Activated naive CD4-positive, alpha-beta T cell treated with anti-CD3 and anti-CD28 coated beads, Interleukin-2, amount 10 ng/mL, durations not matched to agents 7 days and 5 days (primary cell): ENCODE data around the gene LRRC40.
"Not testable (repeated sequence)": the region's sequence is repeated elsewhere in the genome, so short reads cannot be mapped to it uniquely, and the experiment has no call there.

Experiments
- CTCF ChIA-PET: fragments of 350-600 bp; sonication (Branson Sonifier 250); formaldehyde crosslinking; loops from one replicate; lab custom pipeline; 2021; ENCODE audit warnings: antibody characterized with exemption; lab: Charles Lee
- DNase-seq: peaks from one replicate; pipeline ENCODE4 v3.0.0-alpha.2; 2020
- H3K27ac Mint-ChIP-seq: one replicate; pipeline ENCODE4 v1.8.0; 2021; ENCODE audit warnings: mild to moderate bottlenecking, moderate library complexity, mixed read lengths
- H3K27me3 Mint-ChIP-seq: one replicate; pipeline ENCODE4 v1.8.0; 2021; ENCODE audit warnings: mild to moderate bottlenecking, mixed read lengths
- H3K36me3 Mint-ChIP-seq: one replicate; pipeline ENCODE4 v1.8.0; 2021; ENCODE audit warnings: mixed read lengths
- H3K4me1 Mint-ChIP-seq: one replicate; pipeline ENCODE4 v1.8.0; 2021; ENCODE audit warnings: mixed read lengths
- H3K4me3 Mint-ChIP-seq: one replicate; pipeline ENCODE4 v1.8.0; 2021; ENCODE audit warnings: mild to moderate bottlenecking, moderate library complexity, mixed read lengths
- H3K9me3 Mint-ChIP-seq: one replicate; pipeline ENCODE4 v1.8.0; 2021; ENCODE audit warnings: mixed read lengths

LRRC40 gene

GRCh38 chr1:70220015-70220414, 14.6 kb upstream of the LRRC40 start:
- Mint-ChIP-seq H3K27me3 (no peaks in the 10 kb centered on the region), H3K9me3 (no peaks in the 10 kb centered on the region), H3K4me3 (peak overlapping the region; percentile 26), H3K27ac (peak overlapping the region; percentile 84), H3K4me1 (peaks cover 41% of the 10 kb centered on the region), H3K36me3 (peaks cover 33% of the 10 kb centered on the region)
- CTCF ChIA-PET: no interaction called here
- DNase-seq: no peak

- Mint-ChIP-seq H3K9me3 (no peaks in the 10 kb centered on the region), H3K27me3 (no peaks in the 10 kb centered on the region), H3K4me1 (peaks cover 41% of the 10 kb centered on the region), H3K36me3 (peaks cover 20% of the 10 kb centered on the region), H3K4me3 (no peak overlapping the region), H3K27ac (no peak overlapping the region)
- no peak for DNase-seq
- CTCF ChIA-PET: no interaction called here
These were observed 6.2 kb upstream of the LRRC40 start for GRCh38 chr1:70211541-70211940.

GRCh38 chr1:70210820-70211219, 5.4 kb upstream of the LRRC40 start:
- CTCF ChIA-PET: no interaction called here
- no peak overlapping the region for H3K4me3 Mint-ChIP-seq
- DNase-seq: no peak
- H3K36me3 Mint-ChIP-seq: peaks cover 22% of the 10 kb centered on the region
- no peaks in the 10 kb centered on the region for H3K27me3 Mint-ChIP-seq
- peaks cover 44% of the 10 kb centered on the region for H3K4me1 Mint-ChIP-seq
- no peak overlapping the region for H3K27ac Mint-ChIP-seq
- no peaks in the 10 kb centered on the region for H3K9me3 Mint-ChIP-seq

GRCh38 chr1:70208292-70208691, 2.9 kb upstream of the LRRC40 start:
- peaks cover 4% of the 10 kb centered on the region for H3K27me3 Mint-ChIP-seq
- peaks cover 20% of the 10 kb centered on the region for H3K36me3 Mint-ChIP-seq
- no peak overlapping the region for H3K4me3 Mint-ChIP-seq
- DNase-seq: no peak
- H3K27ac Mint-ChIP-seq: no peak overlapping the region
- no peaks in the 10 kb centered on the region for H3K9me3 Mint-ChIP-seq
- CTCF ChIA-PET: interaction anchor here (1.8 kb wide), 1 partner anchor 18 kb away, joined by 4 read pairs; no protein-coding TSS in a partner anchor
- H3K4me1 Mint-ChIP-seq: peaks cover 60% of the 10 kb centered on the region

GRCh38 chr1:70207492-70207891, 2.1 kb upstream of the LRRC40 start:
- peaks cover 4% of the 10 kb centered on the region for H3K27me3 Mint-ChIP-seq
- CTCF ChIA-PET: interaction anchor here (1.8 kb wide), 1 partner anchor 19 kb away, joined by 4 read pairs; no protein-coding TSS in a partner anchor
- peak overlapping the region; percentile 100 for H3K27ac Mint-ChIP-seq
- H3K9me3 Mint-ChIP-seq: no peaks in the 10 kb centered on the region
- H3K4me1 Mint-ChIP-seq: peaks cover 66% of the 10 kb centered on the region
- no peak for DNase-seq
- peak overlapping the region; percentile 99 for H3K4me3 Mint-ChIP-seq
- H3K36me3 Mint-ChIP-seq: peaks cover 20% of the 10 kb centered on the region

- Mint-ChIP-seq H3K27ac (peak overlapping the region; percentile 100), H3K4me3 (peak overlapping the region; percentile 99), H3K36me3 (peaks cover 22% of the 10 kb centered on the region), H3K4me1 (peaks cover 71% of the 10 kb centered on the region)
- CTCF ChIA-PET: interaction anchor here (1.2 kb wide), 1 partner anchor 10 kb away, joined by 3 read pairs; no protein-coding TSS in a partner anchor
- not testable (repeated sequence) for H3K27me3 Mint-ChIP-seq, DNase-seq, H3K9me3 Mint-ChIP-seq
These were observed 1.5 kb upstream of the LRRC40 start for GRCh38 chr1:70206833-70207232.

- Mint-ChIP-seq H3K27ac (peak overlapping the region; percentile 100), H3K27me3 (peaks cover 4% of the 10 kb centered on the region), H3K4me1 (peaks cover 63% of the 10 kb centered on the region), H3K9me3 (no peaks in the 10 kb centered on the region), H3K36me3 (peaks cover 21% of the 10 kb centered on the region), H3K4me3 (peak overlapping the region; percentile 99)
- CTCF ChIA-PET: no interaction called here
- no peak for DNase-seq
These were observed 327 bp downstream of the LRRC40 start for GRCh38 chr1:70205071-70205433.

- Mint-ChIP-seq H3K27ac (peak overlapping the region; percentile 100), H3K36me3 (peaks cover 19% of the 10 kb centered on the region), H3K9me3 (no peaks in the 10 kb centered on the region), H3K4me3 (peak overlapping the region; percentile 99), H3K4me1 (peaks cover 59% of the 10 kb centered on the region), H3K27me3 (peaks cover 4% of the 10 kb centered on the region)
- no peak for DNase-seq
- CTCF ChIA-PET: no interaction called here
These were observed 779 bp downstream of the LRRC40 start for GRCh38 chr1:70204600-70204999.

GRCh38 chr1:70204139-70204538, 1.2 kb downstream of the LRRC40 start:
- H3K27ac Mint-ChIP-seq: peak overlapping the region; percentile 100
- no peak for DNase-seq
- CTCF ChIA-PET: no interaction called here
- peaks cover 55% of the 10 kb centered on the region for H3K4me1 Mint-ChIP-seq
- peaks cover 4% of the 10 kb centered on the region for H3K27me3 Mint-ChIP-seq
- peak overlapping the region; percentile 99 for H3K4me3 Mint-ChIP-seq
- H3K36me3 Mint-ChIP-seq: peaks cover 16% of the 10 kb centered on the region
- no peaks in the 10 kb centered on the region for H3K9me3 Mint-ChIP-seq

- no peak overlapping the region for H3K27ac Mint-ChIP-seq
- DNase-seq: no peak
- peaks cover 41% of the 10 kb centered on the region for H3K4me1 Mint-ChIP-seq
- peaks cover 4% of the 10 kb centered on the region for H3K27me3 Mint-ChIP-seq
- no peaks in the 10 kb centered on the region for H3K9me3 Mint-ChIP-seq
- CTCF ChIA-PET: no interaction called here
- peaks cover 6% of the 10 kb centered on the region for H3K36me3 Mint-ChIP-seq
- H3K4me3 Mint-ChIP-seq: no peak overlapping the region
These were observed 3.1 kb downstream of the LRRC40 start for GRCh38 chr1:70202173-70202758.

- CTCF ChIA-PET: no interaction called here
- H3K27ac Mint-ChIP-seq: no peak overlapping the region
- H3K9me3 Mint-ChIP-seq: no peaks in the 10 kb centered on the region
These were observed 5.3 kb downstream of the LRRC40 start for GRCh38 chr1:70200065-70200464.

GRCh38 chr1:70196333-70196732, 9.0 kb downstream of the LRRC40 start:
- Mint-ChIP-seq H3K36me3 (peaks cover 6% of the 10 kb centered on the region), H3K9me3 (peaks cover 6% of the 10 kb centered on the region), H3K27me3 (no peaks in the 10 kb centered on the region), H3K4me3 (no peak overlapping the region), H3K27ac (no peak overlapping the region), H3K4me1 (peaks cover 4% of the 10 kb centered on the region)
- CTCF ChIA-PET: no interaction called here
- DNase-seq: no peak

More at GRCh38 chr1:70200065-70200464, 5.3 kb downstream of the LRRC40 start:
- no peak for DNase-seq
- H3K27me3 Mint-ChIP-seq: no peaks in the 10 kb centered on the region
- H3K36me3 Mint-ChIP-seq: peaks cover 3% of the 10 kb centered on the region
- H3K4me1 Mint-ChIP-seq: peaks cover 32% of the 10 kb centered on the region
- H3K4me3 Mint-ChIP-seq: no peak overlapping the region

GRCh38 chr1:70195342-70195741, 10.0 kb downstream of the LRRC40 start:
- Mint-ChIP-seq H3K4me3 (no peak overlapping the region), H3K4me1 (no peaks in the 10 kb centered on the region), H3K27ac (no peak overlapping the region), H3K27me3 (no peaks in the 10 kb centered on the region), H3K36me3 (peaks cover 6% of the 10 kb centered on the region), H3K9me3 (peaks cover 6% of the 10 kb centered on the region)
- no peak for DNase-seq
- CTCF ChIA-PET: no interaction called here

- no peak overlapping the region for H3K4me3 Mint-ChIP-seq
- peaks cover 6% of the 10 kb centered on the region for H3K9me3 Mint-ChIP-seq
- H3K27ac Mint-ChIP-seq: no peak overlapping the region
- H3K4me1 Mint-ChIP-seq: no peaks in the 10 kb centered on the region
- peaks cover 6% of the 10 kb centered on the region for H3K36me3 Mint-ChIP-seq
- CTCF ChIA-PET: no interaction called here
- DNase-seq: no peak
- H3K27me3 Mint-ChIP-seq: no peaks in the 10 kb centered on the region
These were observed 10.8 kb downstream of the LRRC40 start for GRCh38 chr1:70194601-70195000.

GRCh38 chr1:70192446-70192845, 12.9 kb downstream of the LRRC40 start:
- CTCF ChIA-PET: interaction anchor here (0.7 kb wide), 1 partner anchor 29 kb away, joined by 3 read pairs; the partner anchor contains the start of gene SRSF11

More at GRCh38 chr1:70192446-70192845, 12.9 kb downstream of the LRRC40 start:
- H3K4me1 Mint-ChIP-seq, H3K36me3 Mint-ChIP-seq, H3K9me3 Mint-ChIP-seq, H3K27ac Mint-ChIP-seq, DNase-seq, H3K27me3 Mint-ChIP-seq, H3K4me3 Mint-ChIP-seq: not testable (repeated sequence)
